CD4-positive, alpha-beta T cell treated with Interleukin-6 at 100 ng/mL for 8 hours (primary cell): ENCODE measurements around the gene TLE2.
"Not testable (repeated sequence)": the region's sequence is repeated elsewhere in the genome, so short reads cannot be mapped to it uniquely, and the experiment has no call there.

Experiments
- DNase-seq: peaks from one replicate; pipeline ENCODE4 v3.0.0-alpha.2; 2020; ENCODE audit warnings: mixed read lengths, low spot score

Gene TLE2

GRCh38 chr19:2982983-2983350 lies 46.1 kb downstream of the TLE2 start:
- no peak for DNase-seq

DNA sequence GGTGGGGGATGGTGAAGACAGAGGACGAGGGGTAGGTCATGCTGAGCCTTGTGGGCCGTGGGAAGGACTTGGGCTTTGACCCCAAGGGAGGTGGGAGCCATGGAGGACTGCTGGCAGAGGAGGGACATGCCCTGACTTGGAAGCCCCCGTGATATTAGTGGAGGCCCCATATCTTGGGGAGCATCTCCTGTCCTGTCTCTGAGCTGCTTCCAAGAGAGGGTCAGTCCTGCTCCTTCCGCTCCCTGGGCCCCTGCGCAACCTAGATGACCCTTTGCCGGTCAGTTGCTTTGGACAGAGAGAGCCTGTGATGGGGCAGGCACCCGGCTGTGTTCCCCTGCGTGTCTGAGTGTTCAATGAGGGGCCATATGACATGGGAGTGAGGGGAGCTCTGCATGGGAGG lies 46.5 kb downstream of the TLE2 start:
- DNase-seq: no peak

- no peak for DNase-seq
These were observed 47.2 kb downstream of the TLE2 start for GRCh38 chr19:2981898-2982297.

DNA sequence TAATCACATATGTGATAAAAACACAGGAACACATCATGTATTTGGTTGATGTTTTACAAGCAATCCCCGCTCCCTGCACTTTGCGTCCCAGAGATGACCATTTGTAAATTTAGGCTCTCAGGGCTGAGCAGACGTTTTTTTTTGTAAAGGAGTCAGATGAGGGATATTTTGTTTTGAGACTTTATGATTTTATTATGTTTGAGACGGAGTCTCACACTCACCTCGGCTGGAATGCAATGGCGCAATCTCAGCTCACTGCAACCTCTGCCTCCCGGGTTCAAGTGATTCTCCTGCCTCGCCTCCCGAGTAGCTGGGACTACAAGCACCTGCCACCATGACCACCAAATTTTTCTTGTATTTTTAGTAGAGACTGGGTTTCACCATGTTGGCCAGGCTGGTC lies 50.3 kb downstream of the TLE2 start:
- no peak for DNase-seq

DNA sequence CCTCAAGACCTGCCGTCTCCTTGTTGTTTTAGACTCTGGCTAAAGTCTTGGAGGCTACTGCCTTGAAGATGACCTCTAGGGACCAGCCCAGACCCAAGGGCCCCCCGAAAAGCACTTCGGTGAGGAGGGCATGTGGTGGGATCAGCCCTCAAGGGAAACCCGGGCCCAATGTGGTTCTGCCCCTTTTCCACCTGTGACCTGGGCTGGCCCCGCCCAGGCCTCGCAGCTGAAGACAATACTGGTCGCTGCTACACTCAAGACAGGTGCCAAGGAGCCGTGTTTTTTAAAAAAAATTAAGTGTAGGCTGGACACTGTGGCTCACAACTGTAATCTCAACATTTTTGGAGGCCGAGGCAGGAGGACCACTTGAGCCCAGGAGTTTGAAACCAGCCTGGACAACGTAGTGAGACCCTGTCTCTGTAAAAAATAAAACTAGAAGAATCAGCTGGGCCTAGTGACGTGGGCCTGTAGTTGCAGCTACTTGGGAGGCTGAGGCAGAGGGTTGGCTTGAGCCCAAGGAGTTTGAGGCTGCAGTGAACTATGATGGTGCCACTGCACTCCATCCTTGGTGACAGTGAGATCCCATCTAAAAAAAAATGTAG lies 50.8 kb downstream of the TLE2 start:
- no peak for DNase-seq

GRCh38 chr19:2977746-2978138 lies 51.3 kb downstream of the TLE2 start:
- no peak for DNase-seq

- peak; percentile 95 for DNase-seq
These were observed 51.9 kb downstream of the TLE2 start, which contains the start of gene TLE6 for GRCh38 chr19:2977001-2977745. Gene TLE6, plus strand, starts transcription at chr19:2977564. Its CDS starts 670 bp downstream, at chr19:2978234.

- DNase-seq: no peak
These were observed 52.5 kb downstream of the TLE2 start for GRCh38 chr19:2976609-2977000.

GRCh38 chr19:2974342-2975041 lies 54.6 kb downstream of the TLE2 start:
- no peak for DNase-seq

DNA sequence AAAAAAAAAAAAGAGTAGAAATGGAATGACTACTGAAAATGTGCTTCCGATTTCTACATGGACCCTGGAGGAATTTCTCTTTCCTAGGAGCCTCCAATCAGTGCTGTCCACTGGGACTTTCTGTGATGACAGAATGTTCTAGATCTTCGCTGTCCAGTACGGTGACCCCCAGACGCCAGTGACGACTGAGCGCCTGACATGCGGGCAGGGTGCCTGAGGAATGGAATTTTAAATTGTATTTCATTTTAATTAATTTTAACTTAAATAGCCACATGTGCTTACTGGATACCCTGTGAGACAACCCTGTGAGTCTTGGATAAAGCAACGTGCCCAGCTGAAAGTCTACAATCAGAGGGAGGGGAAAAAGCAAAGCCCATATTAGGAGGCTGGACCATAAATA lies 55.9 kb downstream of the TLE2 start:
- DNase-seq: no peak

GRCh38 chr19:2970201-2970835 lies 58.8 kb downstream of the TLE2 start:
- no peak for DNase-seq

DNA sequence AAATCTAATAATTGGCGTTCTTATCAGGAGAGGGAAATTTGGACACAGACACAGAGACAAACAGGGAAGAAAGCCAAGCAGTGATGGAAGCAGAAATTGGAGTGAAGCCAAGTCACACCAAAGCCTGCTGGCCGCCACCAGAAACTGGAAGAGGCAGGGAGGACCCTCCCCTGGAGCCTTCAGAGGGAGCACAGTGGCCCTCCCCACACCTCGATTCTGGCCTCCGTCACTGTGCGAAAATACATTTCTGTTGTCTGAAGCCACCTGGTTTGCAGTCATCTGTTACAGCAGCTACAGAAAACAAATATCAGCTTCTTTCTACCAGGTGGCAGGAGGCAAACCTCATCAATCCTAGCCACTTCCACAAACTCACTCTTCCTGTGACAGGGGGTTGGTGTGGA lies 60.0 kb downstream of the TLE2 start:
- no peak for DNase-seq

- no peak for DNase-seq
These were observed 61.1 kb downstream of the TLE2 start for GRCh38 chr19:2967972-2968371.

GRCh38 chr19:2964874-2965273 lies 64.2 kb downstream of the TLE2 start:
- no peak for DNase-seq

GRCh38 chr19:2963631-2964030 lies 65.4 kb downstream of the TLE2 start:
- not testable (repeated sequence) for DNase-seq

DNA sequence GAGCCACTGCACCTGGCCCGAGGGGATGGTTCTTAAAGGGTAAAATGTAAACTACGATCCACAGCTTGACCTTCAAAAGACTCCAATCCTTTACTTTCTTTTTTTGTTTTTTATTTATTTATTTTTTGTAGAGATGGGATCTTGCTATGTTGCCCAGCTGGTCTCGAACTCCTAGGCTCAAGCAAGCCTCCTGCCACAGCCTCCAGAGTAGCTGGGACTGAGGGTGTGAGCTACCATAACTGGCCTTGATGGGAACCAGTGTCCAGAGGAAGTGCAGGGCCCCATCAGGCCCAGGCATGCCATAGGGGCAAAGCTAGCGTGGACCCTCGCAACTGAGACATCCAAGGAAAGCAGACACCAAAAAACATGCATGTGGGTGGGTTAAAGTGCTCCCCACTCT lies 66.0 kb downstream of the TLE2 start:
- no peak for DNase-seq

- DNase-seq: peak; percentile 61
These were observed 66.9 kb downstream of the TLE2 start for GRCh38 chr19:2962018-2962670.

GRCh38 chr19:2960120-2960519 lies 69.0 kb downstream of the TLE2 start:
- DNase-seq: no peak

GRCh38 chr19:2957160-2957559 lies 71.9 kb downstream of the TLE2 start:
- no peak for DNase-seq

- no peak for DNase-seq
These were observed 76.1 kb downstream of the TLE2 start for GRCh38 chr19:2952953-2953481.

DNA sequence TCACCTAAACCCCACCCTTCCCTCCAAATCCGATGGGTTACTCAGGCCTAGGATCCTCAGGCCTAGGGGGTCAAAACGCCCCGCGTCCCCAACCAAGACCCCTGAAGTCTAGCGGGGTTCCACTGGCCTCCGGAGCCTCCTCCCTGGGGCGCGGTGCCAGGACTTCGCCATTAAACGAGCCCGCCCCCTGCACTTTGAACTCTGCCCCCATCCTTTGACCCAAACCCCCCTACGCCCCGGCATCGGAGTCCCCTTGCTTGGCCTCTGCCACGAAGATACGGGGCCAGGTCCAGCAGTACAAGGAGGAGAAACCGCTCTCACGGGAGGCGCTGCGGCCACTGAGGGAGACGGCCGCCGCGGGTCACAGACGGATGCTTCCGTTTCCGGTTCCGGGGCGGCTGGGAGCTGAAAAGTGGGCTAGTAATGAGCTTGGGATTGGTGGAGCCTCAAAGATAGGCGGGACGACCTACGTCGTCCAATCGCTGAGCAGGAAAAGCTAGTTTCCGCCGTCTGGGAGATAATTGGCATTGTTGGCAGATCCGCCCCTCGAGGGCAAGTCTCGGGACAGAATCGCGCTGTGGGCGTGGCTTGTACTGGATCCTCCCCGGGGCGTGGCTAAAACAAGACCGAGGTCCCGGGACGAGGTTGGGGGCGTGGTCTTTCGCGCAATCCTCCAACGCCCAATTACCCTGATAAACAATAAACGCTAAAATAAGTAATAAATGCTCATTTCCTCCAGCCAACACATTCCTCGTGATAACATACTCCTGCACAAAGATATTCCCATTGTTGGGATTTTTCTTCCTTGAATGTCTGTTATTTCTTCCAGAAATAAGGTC lies 78.6 kb downstream of the TLE2 start:
- DNase-seq: peak; percentile 100
